IgD-negative memory B cell (primary cell): ENCODE measurements around the gene RBL1. TPM values are rescaled to one million over a fixed set of nuclear protein-coding genes. Genes with fewer than 3 reads are reported as not detected.
"Not testable (repeated sequence)": the region's sequence is repeated elsewhere in the genome, so short reads cannot be mapped to it uniquely, and the experiment has no call there.

ENCODE experiments used
- H3K27ac Mint-ChIP-seq, 3 donors: one replicate each; pipeline ENCODE4 v1.8.0; 2020 to 2022; ENCODE audit warnings: mild to moderate bottlenecking in 3 of 3, mixed read lengths in 3 of 3, moderate library complexity in 1 of 3
- H3K27me3 Mint-ChIP-seq: one replicate; pipeline ENCODE4 v1.8.0; 2021; ENCODE audit warnings: mixed read lengths
- H3K36me3 Mint-ChIP-seq: one replicate; pipeline ENCODE4 v1.8.0; 2020; ENCODE audit warnings: mild to moderate bottlenecking, mixed read lengths
- H3K4me1 Mint-ChIP-seq, 3 donors: one replicate each; pipeline ENCODE4 v1.8.0; 2020 to 2022; ENCODE audit warnings: mixed read lengths in 3 of 3, mild to moderate bottlenecking in 1 of 3
- H3K4me3 Mint-ChIP-seq, 4 donors: one replicate each; pipeline ENCODE4 v1.8.0; 2020 to 2022; ENCODE audit warnings: mild to moderate bottlenecking in 4 of 4, mixed read lengths in 4 of 4, moderate library complexity in 3 of 4
- H3K9me3 Mint-ChIP-seq, 3 donors: one replicate each; pipeline ENCODE4 v1.8.0; 2020 to 2021; ENCODE audit warnings: mixed read lengths in 3 of 3, mild to moderate bottlenecking in 1 of 3
- polyA plus RNA-seq: library from polyadenylated mRNA; unstranded; fragments of 300-500 nt; fragmentation: Illumina TruSeq; gene quantifications from one replicate; pipeline ENCODE4 v1.2.3, GENCODE V29; 2021

Gene RBL1
- polyA plus RNA-seq, 1 donor from 2014 or later, result 6.5 TPM

- peak overlapping the region; percentile 99 to 100 (median 99) for H3K27ac Mint-ChIP-seq
- H3K27me3 Mint-ChIP-seq, result no peaks in the 10 kb centered on the region
- H3K36me3 Mint-ChIP-seq, result peaks cover 4% of the 10 kb centered on the region
- H3K4me1 Mint-ChIP-seq, result peaks cover 20 to 28% (median 25%) of the 10 kb centered on the region in 3 donors
- H3K9me3 Mint-ChIP-seq, result no peaks in the 10 kb centered on the region
- H3K4me3 Mint-ChIP-seq, result peak overlapping the region; percentile 97 to 100 (median 98)
Measured at GRCh38 chr20:37096415-37097041, 731 bp upstream of the RBL1 start.

DNA sequence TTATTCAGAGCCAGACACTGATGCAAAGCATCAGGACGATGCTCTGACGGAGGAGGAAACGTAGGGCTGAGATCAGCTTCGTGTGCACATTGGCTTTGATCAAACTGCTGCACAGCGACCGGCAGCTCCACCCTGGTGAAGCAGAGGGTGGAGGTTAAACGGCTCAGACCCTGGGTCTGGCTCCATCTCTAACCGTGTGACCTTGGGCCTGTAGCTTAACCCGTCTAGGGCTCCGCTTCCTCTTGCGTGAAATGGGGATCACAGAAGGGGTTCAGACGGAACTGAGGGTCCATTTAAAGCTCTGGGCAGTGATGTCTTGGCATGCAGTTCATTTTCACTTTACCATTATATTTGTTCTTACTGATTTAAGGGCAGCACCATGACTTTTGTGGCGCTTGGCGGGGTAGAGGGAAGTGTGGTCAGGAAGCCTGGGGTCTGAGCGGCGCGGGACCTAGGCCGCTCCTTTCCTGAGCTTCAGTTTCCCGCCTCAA lies 644 bp downstream of the RBL1 start:
- no peaks in the 10 kb centered on the region for H3K9me3 Mint-ChIP-seq
- peaks cover 2% of the 10 kb centered on the region for H3K36me3 Mint-ChIP-seq
- peak overlapping the region; percentile 92 to 100 (median 98) for H3K4me3 Mint-ChIP-seq
- H3K4me1 Mint-ChIP-seq, result peaks cover 20 to 30% (median 25%) of the 10 kb centered on the region in 3 donors
- H3K27me3 Mint-ChIP-seq, result no peaks in the 10 kb centered on the region
- H3K27ac Mint-ChIP-seq, result peak overlapping the region; percentile 99 to 100 (median 99)

DNA sequence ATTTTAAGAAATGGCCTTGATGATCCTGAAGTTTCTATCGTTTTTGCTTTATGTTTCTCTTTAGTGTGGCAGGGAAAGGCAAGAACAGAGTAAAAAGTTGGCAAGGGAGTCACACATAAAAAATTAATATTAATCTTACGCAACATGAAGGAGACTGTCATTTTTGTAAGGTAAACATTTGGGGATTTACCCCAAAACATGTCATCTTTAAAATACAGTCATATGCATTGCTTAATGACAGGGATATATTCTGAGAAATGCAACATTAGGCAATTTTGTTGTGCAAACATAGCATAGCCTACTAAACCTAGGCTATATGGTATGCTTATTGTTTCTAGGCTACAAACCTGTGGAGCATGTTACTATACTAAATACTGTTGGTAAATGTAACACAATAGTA lies 5.4 kb downstream of the RBL1 start:
- Mint-ChIP-seq H3K4me3 (no peak overlapping the region), H3K27ac (peak overlapping the region in 1 of 3 donors; percentile 67), H3K27me3 (no peaks in the 10 kb centered on the region), H3K36me3 (peaks cover 2% of the 10 kb centered on the region), H3K4me1 (peaks cover 13 to 23% (median 18%) of the 10 kb centered on the region in 3 donors), H3K9me3 (no peaks in the 10 kb centered on the region)

- H3K36me3 Mint-ChIP-seq, result peaks cover 4% of the 10 kb centered on the region
- H3K27me3 Mint-ChIP-seq, result no peaks in the 10 kb centered on the region
- peaks cover 0 to 7% (median 6%) of the 10 kb centered on the region in 3 donors for H3K4me1 Mint-ChIP-seq
- H3K9me3 Mint-ChIP-seq, result no peaks in the 10 kb centered on the region
- H3K4me3 Mint-ChIP-seq, result no peak overlapping the region
- peak overlapping the region in 1 of 3 donors; percentile 71 for H3K27ac Mint-ChIP-seq
Measured at GRCh38 chr20:37081717-37082289, 14.0 kb downstream of the RBL1 start.

- Mint-ChIP-seq H3K36me3 (peaks cover 5% of the 10 kb centered on the region), H3K27me3 (no peaks in the 10 kb centered on the region), H3K27ac (no peak overlapping the region), H3K9me3 (peaks cover 0 to 4% (median 0%) of the 10 kb centered on the region in 3 donors), H3K4me1 (peaks cover 15 to 17% (median 16%) of the 10 kb centered on the region in 3 donors), H3K4me3 (no peak overlapping the region)
Measured at GRCh38 chr20:37077009-37077408, 18.8 kb downstream of the RBL1 start.

GRCh38 chr20:37075932-37076685 lies 19.7 kb downstream of the RBL1 start:
- no peaks in the 10 kb centered on the region for H3K27me3 Mint-ChIP-seq
- H3K4me3 Mint-ChIP-seq, result no peak overlapping the region
- peaks cover 18 to 25% (median 19%) of the 10 kb centered on the region in 3 donors for H3K4me1 Mint-ChIP-seq
- peaks cover 0 to 4% (median 0%) of the 10 kb centered on the region in 3 donors for H3K9me3 Mint-ChIP-seq
- H3K27ac Mint-ChIP-seq, result no peak overlapping the region
- H3K36me3 Mint-ChIP-seq, result peaks cover 4% of the 10 kb centered on the region

DNA sequence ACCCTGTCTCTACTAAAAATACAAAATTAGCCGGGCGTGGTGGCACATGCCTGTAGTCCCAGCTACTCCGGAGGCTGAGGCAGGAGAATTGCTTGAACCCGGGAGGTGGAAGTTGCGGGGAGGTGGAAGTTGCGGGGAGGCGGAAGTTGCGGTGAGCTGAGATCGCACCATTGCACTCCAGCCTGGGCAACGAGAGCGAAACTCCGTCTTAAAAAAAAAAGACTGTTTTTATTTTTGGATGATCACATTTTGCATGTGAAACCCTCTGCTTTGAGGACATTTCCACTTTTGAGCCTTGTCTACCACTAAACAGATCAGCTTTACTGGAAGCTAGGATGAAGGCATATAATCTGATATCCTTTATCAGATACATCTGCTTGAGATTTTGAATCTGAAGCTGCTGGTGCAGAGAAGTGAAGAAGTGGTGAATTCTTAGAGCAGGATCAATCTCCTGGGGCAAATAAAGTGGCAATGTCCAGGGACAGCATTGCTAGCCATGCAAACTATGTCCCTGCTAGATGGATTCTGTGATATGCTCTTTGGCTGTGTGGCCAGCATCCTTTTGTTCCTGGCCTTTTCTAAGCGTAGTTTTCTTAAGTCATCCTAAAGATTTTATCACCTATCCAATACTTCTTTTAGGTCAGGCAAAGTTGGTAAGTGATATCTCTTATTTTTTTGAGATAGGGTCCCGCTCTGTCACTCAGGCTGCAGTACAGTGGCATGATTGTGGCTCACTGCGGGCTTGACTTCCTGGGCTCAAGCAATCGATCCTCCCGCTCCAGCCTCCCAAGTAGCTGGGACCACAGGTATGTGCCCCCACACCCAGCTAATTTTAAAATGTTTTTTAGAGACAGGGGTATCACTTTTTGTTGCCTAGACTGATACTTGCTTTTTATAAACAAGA lies 23.3 kb downstream of the RBL1 start:
- Mint-ChIP-seq H3K9me3 (peaks cover 0 to 4% (median 0%) of the 10 kb centered on the region in 3 donors), H3K4me3 (peak overlapping the region; percentile 18 to 89 (median 44)), H3K36me3 (peaks cover 3% of the 10 kb centered on the region), H3K4me1 (peaks cover 20 to 27% (median 20%) of the 10 kb centered on the region in 3 donors), H3K27me3 (no peaks in the 10 kb centered on the region), H3K27ac (peak overlapping the region; percentile 32 to 90 (median 86))

GRCh38 chr20:37071481-37071911 lies 24.3 kb downstream of the RBL1 start:
- H3K4me3 Mint-ChIP-seq, result peak overlapping the region in 3 of 4 donors; percentile 21 to 89 (median 48)
- peaks cover 0 to 4% (median 0%) of the 10 kb centered on the region in 3 donors for H3K9me3 Mint-ChIP-seq
- no peaks in the 10 kb centered on the region for H3K27me3 Mint-ChIP-seq
- peak overlapping the region; percentile 31 to 90 (median 86) for H3K27ac Mint-ChIP-seq
- H3K36me3 Mint-ChIP-seq, result peaks cover 3% of the 10 kb centered on the region
- peaks cover 19 to 26% (median 20%) of the 10 kb centered on the region in 3 donors for H3K4me1 Mint-ChIP-seq

- H3K27ac Mint-ChIP-seq, H3K4me3 Mint-ChIP-seq, H3K9me3 Mint-ChIP-seq, H3K27me3 Mint-ChIP-seq, H3K36me3 Mint-ChIP-seq: not testable (repeated sequence)
- H3K4me1 Mint-ChIP-seq, result peaks cover 16 to 20% (median 19%) of the 10 kb centered on the region in 3 donors
Measured at GRCh38 chr20:37069563-37069962, 26.2 kb downstream of the RBL1 start.

GRCh38 chr20:37066168-37066567 lies 29.6 kb downstream of the RBL1 start:
- H3K9me3 Mint-ChIP-seq, result no peaks in the 10 kb centered on the region
- H3K4me1 Mint-ChIP-seq, result peaks cover 2 to 4% (median 3%) of the 10 kb centered on the region in 3 donors
- no peak overlapping the region for H3K4me3 Mint-ChIP-seq
- H3K36me3 Mint-ChIP-seq, result peaks cover 8% of the 10 kb centered on the region
- H3K27ac Mint-ChIP-seq, result peak overlapping the region in 2 of 3 donors; percentile 7 to 28
- no peaks in the 10 kb centered on the region for H3K27me3 Mint-ChIP-seq

DNA sequence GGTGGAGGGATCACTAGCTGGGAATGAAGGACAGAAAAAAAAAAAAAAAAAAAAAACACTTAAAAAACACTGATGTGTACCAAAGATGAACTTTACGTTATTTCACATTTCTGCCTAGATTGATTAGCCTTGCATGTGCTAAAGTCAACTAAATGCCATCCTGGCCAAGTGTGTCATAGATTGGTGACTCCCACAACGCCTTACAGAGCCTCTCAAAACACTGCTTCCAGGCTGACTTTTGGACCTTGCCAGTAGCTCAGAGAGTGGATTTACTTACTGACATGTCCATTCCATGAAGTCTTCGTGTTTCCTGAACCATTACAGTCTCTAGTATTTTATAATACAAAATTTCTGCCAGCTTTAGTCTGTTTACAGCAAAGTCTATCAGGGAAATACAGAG lies 40.5 kb downstream of the RBL1 start:
- H3K36me3 Mint-ChIP-seq, result peaks cover 27% of the 10 kb centered on the region
- H3K27me3 Mint-ChIP-seq, result no peaks in the 10 kb centered on the region
- H3K27ac Mint-ChIP-seq, result no peak overlapping the region
- H3K4me1 Mint-ChIP-seq, result no peaks in the 10 kb centered on the region
- no peak overlapping the region for H3K4me3 Mint-ChIP-seq
- H3K9me3 Mint-ChIP-seq, result no peaks in the 10 kb centered on the region

DNA sequence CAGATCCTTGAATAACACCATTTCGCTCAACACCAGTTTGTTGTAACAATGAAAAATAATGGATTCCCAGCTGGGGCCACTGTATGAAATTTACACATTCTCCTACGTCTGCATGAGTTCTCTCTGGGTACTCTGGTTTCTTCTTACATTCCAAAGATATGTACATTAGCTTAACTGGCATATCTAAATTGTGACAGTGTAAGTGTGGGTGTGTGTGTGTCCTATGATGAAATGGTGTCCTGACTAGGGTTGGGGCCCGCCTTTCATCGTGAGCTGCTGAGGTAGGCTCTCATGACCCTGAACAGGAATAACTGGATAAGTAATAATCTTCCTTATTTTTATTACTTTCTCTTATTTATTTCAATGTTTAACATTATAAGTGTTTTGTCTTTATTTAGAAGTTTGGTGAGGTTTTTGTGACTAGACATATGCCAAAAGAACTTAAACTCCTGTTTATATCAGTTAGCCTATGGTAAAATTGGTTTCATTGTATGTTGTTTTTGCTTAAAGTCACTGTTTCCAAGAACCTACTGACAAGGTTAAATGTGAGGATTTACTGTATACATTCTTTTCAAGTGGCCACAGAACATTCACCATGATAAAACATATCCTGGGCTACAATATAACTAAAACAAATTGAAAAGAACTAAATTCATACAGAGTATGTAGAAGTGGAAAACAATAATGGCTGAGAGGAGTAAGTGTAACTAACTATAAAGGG lies 42.4 kb downstream of the RBL1 start:
- Mint-ChIP-seq H3K4me1 (no peaks in the 10 kb centered on the region), H3K9me3 (no peaks in the 10 kb centered on the region), H3K27ac (peak overlapping the region in 1 of 3 donors; percentile 27), H3K27me3 (no peaks in the 10 kb centered on the region), H3K4me3 (no peak overlapping the region), H3K36me3 (peaks cover 27% of the 10 kb centered on the region)

GRCh38 chr20:37042986-37043972 lies 52.5 kb downstream of the RBL1 start:
- Mint-ChIP-seq H3K36me3 (peaks cover 11% of the 10 kb centered on the region), H3K4me1 (peaks cover 15 to 17% (median 17%) of the 10 kb centered on the region in 3 donors), H3K9me3 (no peaks in the 10 kb centered on the region), H3K27me3 (no peaks in the 10 kb centered on the region), H3K4me3 (peak overlapping the region; percentile 83 to 96 (median 88)), H3K27ac (peak overlapping the region; percentile 83 to 96 (median 86))
